ENCODE measurements around the gene CSDE1. TPM values are rescaled to one million over a fixed set of nuclear protein-coding genes. Genes with fewer than 3 reads are reported as not detected.
A peak's percentile ranks its signal among the peaks of the same experiment; 100 is the strongest.

Gene CSDE1
- total RNA-seq, 1 donor from 2014 or later = 606 TPM

GRCh38 chr1:114670083-114671010 lies 87.4 kb downstream of the CSDE1 start:
- peak; percentile 19 for TF ChIP-seq CTCF (IDR thresholded peaks at IDR 0.05; ENCODE audit: unreplicated experiment)
- H3K4me1 Mint-ChIP-seq (ENCODE audit: low read depth) = peaks cover 33% of the 10 kb centered on the region
- H3K27me3 Mint-ChIP-seq = peaks cover 22% of the 10 kb centered on the region
- DNase-seq (ENCODE audit: low spot score, unreplicated experiment) = peak; percentile 89
- no peaks in the 10 kb centered on the region for H3K36me3 Mint-ChIP-seq (ENCODE audit: insufficient read depth)
- H3K4me3 Mint-ChIP-seq (ENCODE audit: low read depth) = peak overlapping the region; percentile 84
- H3K9me3 Mint-ChIP-seq (ENCODE audit: low read depth) = no peaks in the 10 kb centered on the region
- H3K27ac Mint-ChIP-seq = peak overlapping the region; percentile 99

- Mint-ChIP-seq H3K4me1 (ENCODE audit: low read depth) (peaks cover 33% of the 10 kb centered on the region), H3K36me3 (ENCODE audit: insufficient read depth) (no peaks in the 10 kb centered on the region), H3K27me3 (peaks cover 19% of the 10 kb centered on the region), H3K9me3 (ENCODE audit: low read depth) (no peaks in the 10 kb centered on the region), H3K27ac (peak within 1 kb of the TSS; percentile 99), H3K4me3 (ENCODE audit: low read depth) (peak within 1 kb of the TSS; percentile 84)
- DNase-seq (ENCODE audit: low spot score, unreplicated experiment) = peak; percentile 42
- no peak for TF ChIP-seq CTCF (IDR thresholded peaks at IDR 0.05; ENCODE audit: unreplicated experiment)
Measured at GRCh38 chr1:114669562-114670082, 88.2 kb downstream of the CSDE1 start, which contains the start of gene DENND2C. Gene DENND2C, minus strand, starts transcription at chr1:114670049. Its CDS starts 44,065 bp downstream, at chr1:114625984.

- peaks cover 14% of the 10 kb centered on the region for H3K27me3 Mint-ChIP-seq
- DNase-seq (ENCODE audit: low spot score, unreplicated experiment) = no peak
- H3K9me3 Mint-ChIP-seq (ENCODE audit: low read depth) = no peaks in the 10 kb centered on the region
- H3K27ac Mint-ChIP-seq = peak overlapping the region; percentile 99
- peak overlapping the region; percentile 84 for H3K4me3 Mint-ChIP-seq (ENCODE audit: low read depth)
- no peak for TF ChIP-seq CTCF (IDR thresholded peaks at IDR 0.05; ENCODE audit: unreplicated experiment)
- H3K36me3 Mint-ChIP-seq (ENCODE audit: insufficient read depth) = no peaks in the 10 kb centered on the region
- peaks cover 33% of the 10 kb centered on the region for H3K4me1 Mint-ChIP-seq (ENCODE audit: low read depth)
Measured at GRCh38 chr1:114668784-114669561, 88.8 kb downstream of the CSDE1 start.

GRCh38 chr1:114668373-114668772 lies 89.4 kb downstream of the CSDE1 start:
- DNase-seq (ENCODE audit: low spot score, unreplicated experiment) = no peak
- Mint-ChIP-seq H3K4me3 (ENCODE audit: low read depth) (peak overlapping the region; percentile 84), H3K4me1 (ENCODE audit: low read depth) (peaks cover 33% of the 10 kb centered on the region), H3K9me3 (ENCODE audit: low read depth) (no peaks in the 10 kb centered on the region), H3K27ac (peak overlapping the region; percentile 99), H3K27me3 (peaks cover 10% of the 10 kb centered on the region), H3K36me3 (ENCODE audit: insufficient read depth) (no peaks in the 10 kb centered on the region)
- TF ChIP-seq CTCF (IDR thresholded peaks at IDR 0.05; ENCODE audit: unreplicated experiment) = no peak

- H3K27ac Mint-ChIP-seq = no peak overlapping the region
- no peak for TF ChIP-seq CTCF (IDR thresholded peaks at IDR 0.05; ENCODE audit: unreplicated experiment)
- peaks cover 33% of the 10 kb centered on the region for H3K4me1 Mint-ChIP-seq (ENCODE audit: low read depth)
- H3K9me3 Mint-ChIP-seq (ENCODE audit: low read depth) = no peaks in the 10 kb centered on the region
- DNase-seq (ENCODE audit: low spot score, unreplicated experiment) = no peak
- H3K27me3 Mint-ChIP-seq = peaks cover 7% of the 10 kb centered on the region
- H3K36me3 Mint-ChIP-seq (ENCODE audit: insufficient read depth) = no peaks in the 10 kb centered on the region
- no peak overlapping the region for H3K4me3 Mint-ChIP-seq (ENCODE audit: low read depth)
Measured at GRCh38 chr1:114666954-114667353, 90.8 kb downstream of the CSDE1 start.
